Stimulated activated naive CD8-positive, alpha-beta T cell treated with anti-CD3 and anti-CD28 coated beads, Interleukin-15, Interleukin-2, amounts not matched to agents 100 ng/mL and 50 ng/mL, for 24 hours (primary cell): ENCODE measurements around the gene ARGLU1.

Experiments
- H3K27ac Mint-ChIP-seq: one replicate; pipeline ENCODE4 v1.8.0; 2021; ENCODE audit warnings: mild to moderate bottlenecking, mixed read lengths
- H3K27me3 Mint-ChIP-seq: one replicate; pipeline ENCODE4 v1.8.0; 2021; ENCODE audit warnings: mixed read lengths
- H3K36me3 Mint-ChIP-seq: one replicate; pipeline ENCODE4 v1.8.0; 2021; ENCODE audit warnings: low read depth, mixed read lengths
- H3K4me1 Mint-ChIP-seq: one replicate; pipeline ENCODE4 v1.8.0; 2021; ENCODE audit warnings: low read depth, mixed read lengths
- H3K4me3 Mint-ChIP-seq: one replicate; pipeline ENCODE4 v1.8.0; 2021; ENCODE audit warnings: mild to moderate bottlenecking, mixed read lengths
- H3K9me3 Mint-ChIP-seq: one replicate; pipeline ENCODE4 v1.8.0; 2021; ENCODE audit warnings: mixed read lengths

ARGLU1 gene

GRCh38 chr13:106528718-106529414 lies 39.1 kb downstream of the ARGLU1 start:
- Mint-ChIP-seq H3K27me3 (peaks cover 72% of the 10 kb centered on the region), H3K4me3 (no peak overlapping the region), H3K4me1 (peaks cover 12% of the 10 kb centered on the region), H3K9me3 (no peaks in the 10 kb centered on the region), H3K36me3 (no peaks in the 10 kb centered on the region), H3K27ac (no peak overlapping the region)

- H3K9me3 Mint-ChIP-seq: no peaks in the 10 kb centered on the region
- no peak overlapping the region for H3K4me3 Mint-ChIP-seq
- peaks cover 4% of the 10 kb centered on the region for H3K4me1 Mint-ChIP-seq
- no peak overlapping the region for H3K27ac Mint-ChIP-seq
- H3K36me3 Mint-ChIP-seq: no peaks in the 10 kb centered on the region
- H3K27me3 Mint-ChIP-seq: peaks cover 74% of the 10 kb centered on the region
Measured at GRCh38 chr13:106527826-106528225, 40.1 kb downstream of the ARGLU1 start.

- no peak overlapping the region for H3K4me3 Mint-ChIP-seq
- H3K9me3 Mint-ChIP-seq: no peaks in the 10 kb centered on the region
- no peak overlapping the region for H3K27ac Mint-ChIP-seq
- no peaks in the 10 kb centered on the region for H3K4me1 Mint-ChIP-seq
- no peaks in the 10 kb centered on the region for H3K36me3 Mint-ChIP-seq
- peaks cover 73% of the 10 kb centered on the region for H3K27me3 Mint-ChIP-seq
Measured at GRCh38 chr13:106527445-106527801, 40.5 kb downstream of the ARGLU1 start.

- Mint-ChIP-seq H3K27ac (no peak overlapping the region), H3K4me3 (no peak overlapping the region), H3K36me3 (no peaks in the 10 kb centered on the region), H3K27me3 (peaks cover 71% of the 10 kb centered on the region), H3K9me3 (no peaks in the 10 kb centered on the region), H3K4me1 (no peaks in the 10 kb centered on the region)
Measured at GRCh38 chr13:106526738-106527444, 41.0 kb downstream of the ARGLU1 start.

- no peaks in the 10 kb centered on the region for H3K36me3 Mint-ChIP-seq
- no peaks in the 10 kb centered on the region for H3K9me3 Mint-ChIP-seq
- peaks cover 68% of the 10 kb centered on the region for H3K27me3 Mint-ChIP-seq
- no peak overlapping the region for H3K4me3 Mint-ChIP-seq
- no peak overlapping the region for H3K27ac Mint-ChIP-seq
- H3K4me1 Mint-ChIP-seq: no peaks in the 10 kb centered on the region
Measured at GRCh38 chr13:106525865-106526264, 42.1 kb downstream of the ARGLU1 start.

- Mint-ChIP-seq H3K27ac (no peak overlapping the region), H3K36me3 (no peaks in the 10 kb centered on the region), H3K9me3 (no peaks in the 10 kb centered on the region), H3K27me3 (peaks cover 51% of the 10 kb centered on the region), H3K4me1 (no peaks in the 10 kb centered on the region), H3K4me3 (no peak overlapping the region)
Measured at GRCh38 chr13:106524108-106524507, 43.8 kb downstream of the ARGLU1 start.

GRCh38 chr13:106523576-106523975 lies 44.4 kb downstream of the ARGLU1 start:
- H3K36me3 Mint-ChIP-seq: no peaks in the 10 kb centered on the region
- no peaks in the 10 kb centered on the region for H3K4me1 Mint-ChIP-seq
- H3K27me3 Mint-ChIP-seq: peaks cover 48% of the 10 kb centered on the region
- H3K9me3 Mint-ChIP-seq: no peaks in the 10 kb centered on the region
- no peak overlapping the region for H3K27ac Mint-ChIP-seq
- no peak overlapping the region for H3K4me3 Mint-ChIP-seq

- Mint-ChIP-seq H3K9me3 (no peaks in the 10 kb centered on the region), H3K4me1 (no peaks in the 10 kb centered on the region), H3K36me3 (no peaks in the 10 kb centered on the region), H3K27me3 (peaks cover 44% of the 10 kb centered on the region), H3K4me3 (no peak overlapping the region), H3K27ac (no peak overlapping the region)
Measured at GRCh38 chr13:106522898-106523525, 44.9 kb downstream of the ARGLU1 start.

- peaks cover 37% of the 10 kb centered on the region for H3K27me3 Mint-ChIP-seq
- no peaks in the 10 kb centered on the region for H3K36me3 Mint-ChIP-seq
- no peak overlapping the region for H3K4me3 Mint-ChIP-seq
- H3K4me1 Mint-ChIP-seq: no peaks in the 10 kb centered on the region
- H3K27ac Mint-ChIP-seq: no peak overlapping the region
- no peaks in the 10 kb centered on the region for H3K9me3 Mint-ChIP-seq
Measured at GRCh38 chr13:106522112-106522705, 45.7 kb downstream of the ARGLU1 start.

GRCh38 chr13:106521095-106521799 lies 46.7 kb downstream of the ARGLU1 start:
- Mint-ChIP-seq H3K27me3 (peaks cover 34% of the 10 kb centered on the region), H3K4me3 (no peak overlapping the region), H3K9me3 (no peaks in the 10 kb centered on the region), H3K36me3 (no peaks in the 10 kb centered on the region), H3K4me1 (no peaks in the 10 kb centered on the region), H3K27ac (no peak overlapping the region)

GRCh38 chr13:106520251-106521054 lies 47.5 kb downstream of the ARGLU1 start:
- Mint-ChIP-seq H3K27me3 (peaks cover 36% of the 10 kb centered on the region), H3K9me3 (no peaks in the 10 kb centered on the region), H3K4me1 (no peaks in the 10 kb centered on the region)

GRCh38 chr13:106518512-106518911 lies 49.4 kb downstream of the ARGLU1 start:
- no peak overlapping the region for H3K27ac Mint-ChIP-seq
- H3K27me3 Mint-ChIP-seq: peaks cover 44% of the 10 kb centered on the region
- no peaks in the 10 kb centered on the region for H3K9me3 Mint-ChIP-seq
- no peaks in the 10 kb centered on the region for H3K36me3 Mint-ChIP-seq
- H3K4me3 Mint-ChIP-seq: no peak overlapping the region
- H3K4me1 Mint-ChIP-seq: no peaks in the 10 kb centered on the region

More at GRCh38 chr13:106520251-106521054, 47.5 kb downstream of the ARGLU1 start:
- Mint-ChIP-seq H3K36me3 (no peaks in the 10 kb centered on the region), H3K27ac (no peak overlapping the region), H3K4me3 (no peak overlapping the region)

GRCh38 chr13:106517109-106517847 lies 50.7 kb downstream of the ARGLU1 start:
- H3K36me3 Mint-ChIP-seq: no peaks in the 10 kb centered on the region
- no peaks in the 10 kb centered on the region for H3K9me3 Mint-ChIP-seq
- no peak overlapping the region for H3K4me3 Mint-ChIP-seq
- peaks cover 45% of the 10 kb centered on the region for H3K27me3 Mint-ChIP-seq
- H3K4me1 Mint-ChIP-seq: no peaks in the 10 kb centered on the region
- H3K27ac Mint-ChIP-seq: no peak overlapping the region
